Thymus (tissue), 11 donors: ENCODE measurements around the gene MRGPRE. TPM values are rescaled to one million over a fixed set of nuclear protein-coding genes. Genes with fewer than 3 reads are reported as not detected.

Source experiments
- DNase-seq, 9 donors: peaks; one replicate each; pipeline ENCODE4 v3.0.0-alpha.2; 2013; ENCODE audit warnings: low spot score in 9 of 9, low read depth in 6 of 9, missing footprints in 1 of 9
- H3K27ac ChIP-seq, 2 donors: one replicate each; pipeline ENCODE4 v1.5.1; 2013; ENCODE audit warnings: control low read depth in 1 of 2, low read depth in 1 of 2, low read length in 1 of 2, mild to moderate bottlenecking in 1 of 2, moderate library complexity in 1 of 2
- H3K27me3 ChIP-seq, 2 donors: one replicate each; pipeline ENCODE4 v1.5.1; 2013; ENCODE audit warnings: low read length in 1 of 2; ENCODE audit not compliant: control insufficient read depth in 2 of 2, insufficient read depth in 1 of 2
- H3K36me3 ChIP-seq, 2 donors: one replicate each; pipeline ENCODE4 v1.5.1; 2013; ENCODE audit warnings: low read length in 1 of 2, mild to moderate bottlenecking in 1 of 2, moderate library complexity in 1 of 2; ENCODE audit not compliant: control insufficient read depth in 2 of 2, insufficient read depth in 2 of 2
- H3K4me1 ChIP-seq, 2 donors: one replicate each; pipeline ENCODE4 v1.5.1; 2013; ENCODE audit warnings: low read length in 2 of 2; ENCODE audit not compliant: control insufficient read depth in 2 of 2, insufficient read depth in 2 of 2
- H3K4me3 ChIP-seq, 2 donors: one replicate each; pipeline ENCODE4 v1.5.1; 2013; ENCODE audit warnings: low read length in 2 of 2, control low read depth in 1 of 2, mild to moderate bottlenecking in 1 of 2
- H3K9me3 ChIP-seq, 2 donors: one replicate each; pipeline ENCODE4 v1.5.1; 2013; ENCODE audit warnings: low read length in 1 of 2, mild to moderate bottlenecking in 1 of 2; ENCODE audit not compliant: control insufficient read depth in 2 of 2, insufficient read depth in 1 of 2
- WGBS: extraction: QIAGEN DNeasy Blood & Tissue Kit; methylation state at CpG from one replicate; pipeline ENCODE4 v1.1.7; 2013; 5-methylcytosine and 5-hydroxymethylcytosine counted together
- polyA plus RNA-seq: library from polyadenylated mRNA; stranded (reverse); fragments of 200-250 nt; gene quantifications from one replicate; pipeline ENCODE4 v1.2.3, GENCODE V29; 2013
- total RNA-seq: library from RNA; stranded (reverse); fragments of 120-200 nt; gene quantifications from one replicate; pipeline ENCODE4 v1.2.4, GENCODE V29; 2013
- donor health status: healthy.

MRGPRE gene
- total and polyA plus RNA-seq, 2 donors: 0.02 TPM; not detected in 1

DNA sequence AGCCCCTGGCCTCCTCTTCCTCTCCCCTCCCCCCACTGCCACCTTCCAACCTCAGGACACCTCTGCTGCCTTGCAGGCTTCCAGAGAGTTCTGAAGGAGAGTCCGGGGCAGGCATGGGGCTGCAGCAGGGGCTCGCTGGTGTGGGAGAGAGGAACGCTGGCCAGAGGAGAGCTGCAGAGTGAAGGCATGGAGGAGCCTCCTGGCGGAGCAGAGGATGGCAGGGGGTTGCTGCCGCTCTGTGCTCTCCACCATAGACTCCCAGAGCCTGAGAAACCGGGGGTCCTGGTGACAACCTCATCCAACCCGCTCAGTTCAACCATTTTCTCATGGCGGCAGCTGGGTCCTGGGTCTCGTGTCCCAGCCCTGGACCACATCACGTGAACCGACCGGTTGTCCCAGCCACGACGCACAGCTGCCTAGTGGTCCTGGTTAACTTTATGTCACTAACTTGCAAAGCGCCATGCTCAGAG is 31.1 kb downstream of the MRGPRE start:
- Histone ChIP-seq H3K27ac (no peak overlapping the region), H3K36me3 (no peaks in the 10 kb centered on the region), H3K27me3 (peaks cover 0 to 55% of the 10 kb centered on the region in 2 donors), H3K9me3 (peaks cover 0 to 14% of the 10 kb centered on the region in 2 donors), H3K4me3 (no peak overlapping the region), H3K4me1 (peaks cover 26 to 37% of the 10 kb centered on the region in 2 donors)
- peak in 2 of 9 donors; percentile 13 to 36 for DNase-seq
- WGBS: 91% methylated on average over 15 of the region's 15 CpGs

DNA sequence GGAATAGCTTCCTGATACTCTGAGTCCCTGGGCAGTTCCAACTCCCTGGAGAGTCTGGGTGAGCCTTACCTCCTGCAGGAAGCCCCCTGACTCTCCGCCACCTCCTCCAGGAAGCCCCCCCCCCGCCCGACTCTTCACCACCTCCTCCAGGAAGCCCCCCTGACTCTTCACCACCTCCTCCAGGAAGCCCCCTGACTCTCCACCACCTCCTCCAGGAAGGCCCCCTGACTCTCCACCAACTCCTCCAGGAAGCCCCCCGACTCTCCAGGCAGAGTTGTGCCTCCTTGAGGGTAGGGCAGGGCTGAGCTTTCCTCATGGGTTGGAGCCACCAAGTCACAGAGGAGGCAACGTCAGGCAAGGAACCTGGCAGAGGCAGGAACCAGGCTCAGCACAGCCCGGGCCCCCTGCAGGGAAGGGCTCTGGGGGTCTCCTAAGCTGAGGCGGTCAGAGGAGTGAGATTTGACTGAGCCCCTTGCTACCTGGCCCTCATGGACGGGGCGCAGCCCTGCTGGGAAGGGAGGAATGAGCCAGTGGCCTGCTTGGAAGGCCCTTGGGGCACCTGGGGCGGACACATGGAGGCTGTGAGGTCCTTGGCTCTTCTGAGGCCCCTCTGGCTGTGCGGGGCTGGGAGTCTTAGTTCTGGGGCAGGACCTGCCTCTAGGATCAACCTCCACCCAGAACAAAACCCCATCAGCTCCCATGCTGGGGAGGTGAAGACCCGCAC is 31.7 kb downstream of the MRGPRE start:
- H3K4me3 ChIP-seq: no peak overlapping the region
- H3K27me3 ChIP-seq: peaks cover 0 to 55% of the 10 kb centered on the region in 2 donors
- no peak for DNase-seq
- peaks cover 26 to 37% of the 10 kb centered on the region in 2 donors for H3K4me1 ChIP-seq
- H3K9me3 ChIP-seq: peaks cover 0 to 11% of the 10 kb centered on the region in 2 donors
- no peak overlapping the region for H3K27ac ChIP-seq
- 88% methylated on average over 12 of the region's 12 CpGs for WGBS
- no peaks in the 10 kb centered on the region for H3K36me3 ChIP-seq

DNA sequence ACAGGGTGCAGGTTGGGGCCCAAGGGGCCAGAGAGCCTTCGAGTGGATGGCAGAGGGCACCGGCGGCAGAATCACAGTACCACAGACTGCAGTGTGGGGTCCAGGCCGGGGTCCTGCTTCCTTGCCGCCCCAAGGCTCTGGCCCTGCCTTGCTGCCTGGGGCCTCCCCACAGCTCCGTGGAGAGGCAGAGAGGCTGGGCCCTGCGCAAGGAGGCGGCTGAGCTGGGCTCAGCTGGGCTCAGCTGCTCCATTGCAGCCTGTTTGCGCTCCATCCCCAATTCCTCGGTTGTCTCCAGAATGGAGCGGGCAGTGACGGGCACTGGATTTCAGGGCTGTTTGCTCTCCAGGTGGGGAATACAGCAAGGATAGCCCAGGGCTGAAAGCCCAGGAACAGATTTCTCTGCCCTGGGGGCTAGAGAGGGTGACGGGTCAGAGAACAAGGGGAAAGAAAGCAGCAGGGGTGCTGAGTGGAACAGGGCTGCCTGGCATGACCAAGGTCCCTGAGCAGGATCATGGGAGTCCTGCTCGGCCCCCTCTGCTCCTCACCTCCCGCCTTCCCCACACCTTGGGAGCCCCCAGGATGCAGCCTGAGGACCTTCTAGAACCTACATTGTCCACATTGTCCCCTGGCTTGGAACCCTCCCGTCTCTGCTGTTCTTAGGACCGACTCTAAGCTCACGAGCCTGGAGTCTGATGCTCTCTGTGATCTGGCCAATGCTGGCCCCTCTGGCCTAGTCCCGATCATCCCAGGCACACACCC is 32.5 kb downstream of the MRGPRE start:
- no peak for DNase-seq
- 93% methylated on average over 19 of the region's 19 CpGs for WGBS
- Histone ChIP-seq H3K4me3 (no peak overlapping the region), H3K4me1 (peaks cover 26 to 37% of the 10 kb centered on the region in 2 donors), H3K27me3 (peaks cover 0 to 48% of the 10 kb centered on the region in 2 donors), H3K9me3 (peaks cover 0 to 4% of the 10 kb centered on the region in 2 donors), H3K36me3 (no peaks in the 10 kb centered on the region), H3K27ac (no peak overlapping the region)

DNA sequence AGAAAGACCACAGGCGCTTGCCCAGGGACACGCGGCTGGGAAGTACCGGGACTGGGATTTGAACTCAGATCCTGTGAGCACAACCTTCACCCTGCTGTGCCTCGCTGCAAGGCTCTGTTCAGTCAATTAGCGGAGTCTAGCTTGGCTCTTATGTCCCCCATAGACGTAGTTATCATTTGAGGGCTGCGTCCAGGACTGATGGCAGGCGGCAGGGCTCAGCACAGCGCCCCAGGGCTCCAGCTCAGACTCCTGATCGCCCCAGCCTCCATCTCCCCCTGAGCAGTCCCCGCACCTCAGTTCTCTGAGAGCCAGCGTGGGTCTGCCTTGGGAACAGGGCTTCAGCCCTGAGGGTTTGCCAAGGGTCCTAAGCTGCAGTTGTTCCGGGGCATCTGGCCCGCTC is 33.4 kb downstream of the MRGPRE start:
- no peaks in the 10 kb centered on the region for H3K9me3 ChIP-seq

DNA sequence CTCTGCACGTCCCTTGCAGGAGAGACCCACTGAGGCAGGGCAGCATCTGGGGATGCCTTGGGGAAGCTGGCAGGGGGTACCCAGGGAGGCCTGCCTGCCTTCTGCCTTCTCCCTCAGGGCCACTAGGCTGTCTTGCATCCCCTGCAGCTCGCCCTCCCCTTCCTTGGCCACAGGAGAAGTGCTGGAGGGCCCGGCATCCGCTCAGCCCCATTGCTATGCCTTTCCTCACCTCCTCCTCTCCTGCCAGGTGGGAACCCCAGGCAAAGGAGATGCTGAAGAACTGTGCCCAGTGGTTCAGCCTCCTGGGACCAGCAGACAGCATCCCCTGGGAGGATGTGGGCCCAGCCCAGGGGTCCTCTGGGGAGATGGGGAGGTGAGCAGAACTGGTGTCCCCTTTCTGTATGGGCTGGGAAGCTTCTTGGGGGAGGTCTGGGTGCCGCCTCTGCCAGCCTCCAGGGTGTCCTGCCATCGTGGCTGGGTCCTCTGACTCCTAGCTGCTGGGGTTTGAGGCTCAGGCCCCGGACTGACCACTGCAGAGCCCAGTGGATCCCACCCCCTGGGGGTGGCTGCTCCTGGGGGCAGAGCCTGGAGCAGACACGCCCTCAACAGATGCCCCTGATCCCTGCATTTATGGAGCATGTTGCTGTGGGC is 34.2 kb downstream of the MRGPRE start:
- H3K27ac ChIP-seq: no peak overlapping the region
- H3K27me3 ChIP-seq: peaks cover 0 to 33% of the 10 kb centered on the region in 2 donors
- H3K4me1 ChIP-seq: peaks cover 18 to 27% of the 10 kb centered on the region in 2 donors
- no peaks in the 10 kb centered on the region for H3K9me3 ChIP-seq
- no peak for DNase-seq
- no peak overlapping the region for H3K4me3 ChIP-seq
- WGBS: 92% methylated on average over 8 of the region's 8 CpGs
- no peaks in the 10 kb centered on the region for H3K36me3 ChIP-seq

More for the DNA sequence above, 33.4 kb downstream of the MRGPRE start:
- H3K27me3 ChIP-seq: peaks cover 0 to 40% of the 10 kb centered on the region in 2 donors
- no peak overlapping the region for H3K4me3 ChIP-seq
- H3K4me1 ChIP-seq: peaks cover 24 to 35% of the 10 kb centered on the region in 2 donors
- no peak overlapping the region for H3K27ac ChIP-seq
- no peaks in the 10 kb centered on the region for H3K36me3 ChIP-seq
- no peak for DNase-seq
- 97% methylated on average over 15 of the region's 15 CpGs for WGBS

DNA sequence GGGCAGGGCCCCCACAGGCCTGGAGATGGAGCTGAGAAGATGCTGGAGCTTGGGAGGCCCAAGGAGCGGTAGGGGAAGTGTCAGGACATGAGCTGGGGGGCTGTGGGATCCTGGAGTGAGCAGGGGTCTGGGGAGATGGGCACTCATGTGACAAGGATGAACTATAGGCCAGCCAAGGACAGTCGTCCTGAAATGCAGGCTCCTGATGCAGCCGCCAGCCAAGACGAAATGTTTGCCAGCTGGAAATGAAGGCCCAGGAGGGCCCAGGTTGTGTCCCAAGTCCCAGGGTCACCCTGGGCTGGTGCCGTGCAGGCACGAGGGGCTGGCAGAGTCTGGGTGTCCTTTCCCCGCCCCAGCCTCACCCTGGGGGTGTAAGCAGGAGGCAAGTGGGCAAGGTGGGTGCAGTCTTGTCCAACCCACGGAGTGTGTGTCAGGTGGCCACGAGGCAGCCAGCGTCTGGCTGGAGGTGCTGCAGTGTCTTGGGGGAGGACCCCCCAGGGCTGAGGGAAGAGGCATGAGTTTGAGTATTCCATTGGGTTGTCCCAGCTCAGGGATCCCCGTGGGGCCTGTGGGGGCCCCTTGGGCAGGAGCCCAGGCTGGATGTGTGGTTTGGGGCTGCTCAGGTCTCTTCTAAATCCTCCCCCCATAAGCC is 35.0 kb downstream of the MRGPRE start:
- H3K27me3 ChIP-seq: peaks cover 0 to 26% of the 10 kb centered on the region in 2 donors
- DNase-seq: no peak
- 96% methylated on average over 11 of the region's 11 CpGs for WGBS
- no peak overlapping the region for H3K27ac ChIP-seq
- no peak overlapping the region for H3K4me3 ChIP-seq
- peaks cover 14 to 18% of the 10 kb centered on the region in 2 donors for H3K4me1 ChIP-seq
- no peaks in the 10 kb centered on the region for H3K36me3 ChIP-seq
- peaks cover 0 to 2% of the 10 kb centered on the region in 2 donors for H3K9me3 ChIP-seq

DNA sequence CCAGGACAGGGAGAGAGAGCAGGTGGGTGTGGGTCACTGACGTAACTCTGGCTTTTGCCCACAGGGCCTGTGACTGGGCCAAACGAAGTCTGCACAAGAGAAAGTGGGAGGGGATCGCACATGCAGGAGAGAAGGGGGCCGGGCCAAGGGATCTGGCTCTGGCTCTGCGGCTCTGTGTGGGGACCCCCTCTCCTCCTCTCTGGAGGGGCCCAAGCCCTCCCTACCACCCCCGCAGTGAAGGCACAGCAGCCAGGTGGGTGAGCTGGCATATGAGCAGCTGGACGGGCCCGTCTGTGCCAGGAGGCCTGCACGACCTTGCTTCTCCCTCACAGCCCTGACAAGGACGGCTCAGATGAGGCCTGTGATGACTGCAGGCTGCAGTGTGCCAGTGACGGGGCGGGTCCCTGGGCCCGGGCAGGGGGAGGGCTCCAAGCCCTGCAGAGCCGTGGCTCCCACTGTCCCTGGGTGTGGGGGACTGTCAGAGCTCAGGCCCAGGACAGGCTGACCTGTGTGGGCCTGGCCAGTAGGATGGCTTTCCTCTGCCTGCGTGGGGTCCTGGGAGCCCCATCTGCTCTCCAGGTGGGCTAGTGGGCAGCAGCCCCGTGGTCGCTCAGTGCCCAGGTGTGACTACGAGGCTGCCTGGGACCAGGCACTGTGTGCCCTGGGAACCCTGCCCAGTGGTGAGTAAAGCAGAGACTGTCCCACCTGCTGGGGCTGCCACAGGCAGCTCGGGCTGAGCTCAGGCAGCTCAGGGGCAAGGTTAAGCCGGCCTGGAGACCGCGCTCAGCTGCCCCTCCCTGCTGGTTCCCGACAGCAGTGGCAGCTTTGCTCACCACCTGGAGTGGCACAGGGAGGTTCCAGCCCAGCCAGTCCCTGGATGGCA is 35.8 kb downstream of the MRGPRE start:
- Histone ChIP-seq H3K36me3 (no peaks in the 10 kb centered on the region), H3K4me1 (peaks cover 6 to 11% of the 10 kb centered on the region in 2 donors), H3K27me3 (peaks cover 0 to 23% of the 10 kb centered on the region in 2 donors), H3K9me3 (peaks cover 0 to 6% of the 10 kb centered on the region in 2 donors), H3K27ac (no peak overlapping the region), H3K4me3 (no peak overlapping the region)
- 93% methylated on average over 23 of the region's 23 CpGs for WGBS
- no peak for DNase-seq
